Skeletal muscle tissue (tissue), 4 donors: Measurements from ENCODE around the gene DUSP9. TPM values are rescaled to one million over a fixed set of nuclear protein-coding genes. Genes with fewer than 3 reads are reported as not detected.

ENCODE experiments used
- H3K27ac ChIP-seq: one replicate; pipeline ENCODE4 v1.7.0; 2013; ENCODE audit warnings: mild to moderate bottlenecking, low read depth, low read length, inconsistent platforms
- H3K27me3 ChIP-seq, 3 donors: one replicate each; pipeline ENCODE4 v1.7.0; 2013; ENCODE audit warnings: low read length in 3 of 3; ENCODE audit not compliant: control insufficient read depth in 3 of 3, insufficient read depth in 3 of 3
- H3K36me3 ChIP-seq, 3 donors: one replicate each; pipeline ENCODE4 v1.7.0; 2013; ENCODE audit warnings: low read length in 3 of 3; ENCODE audit not compliant: control insufficient read depth in 3 of 3, insufficient read depth in 3 of 3
- H3K4me1 ChIP-seq, 3 donors: one replicate each; pipeline ENCODE4 v1.7.0; 2013; ENCODE audit warnings: low read length in 3 of 3, mild to moderate bottlenecking in 3 of 3; ENCODE audit not compliant: control insufficient read depth in 3 of 3, insufficient read depth in 3 of 3
- H3K4me3 ChIP-seq, 3 donors: one replicate each; pipeline ENCODE4 v1.7.0; 2013; ENCODE audit warnings: low read length in 3 of 3
- H3K9ac ChIP-seq, 3 donors: one replicate each; pipeline ENCODE4 v1.7.0; 2013; ENCODE audit warnings: low read length in 3 of 3, mild to moderate bottlenecking in 3 of 3, moderate library complexity in 2 of 3, low read depth in 1 of 3
- H3K9me3 ChIP-seq, 3 donors: one replicate each; pipeline ENCODE4 v1.7.0; 2013; ENCODE audit warnings: low read length in 3 of 3; ENCODE audit not compliant: control insufficient read depth in 3 of 3
- total RNA-seq: library from RNA; depleted of rRNA; stranded (reverse); fragments of >200 nt; gene quantifications from one replicate; pipeline ENCODE4 v1.2.3, GENCODE V29; 2014
- donor health status: Osteomylitis.

DUSP9 gene
- total RNA-seq, 1 donor from 2014 or later, result not detected

DNA sequence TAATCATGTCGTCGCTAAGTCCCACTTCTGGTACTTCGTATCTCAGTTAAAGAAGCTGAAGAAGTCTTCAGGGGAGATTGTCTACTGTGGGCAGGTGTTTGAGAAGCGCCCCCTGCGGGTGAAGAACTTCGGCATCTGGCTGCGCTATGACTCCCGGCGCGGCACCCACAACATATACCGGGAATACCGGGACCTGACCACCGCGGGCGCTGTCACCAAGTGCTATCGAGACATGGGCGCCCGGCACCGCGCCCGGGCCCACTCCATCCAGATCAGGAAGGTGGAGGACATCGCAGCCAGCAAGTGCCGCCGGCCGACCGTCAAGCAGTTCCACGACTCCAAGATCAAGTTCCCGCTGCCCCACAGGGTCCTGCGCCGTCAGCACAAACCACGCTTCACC lies 15.3 kb downstream of the DUSP9 start:
- no peak overlapping the region for H3K4me3 ChIP-seq
- H3K9ac ChIP-seq, result no peak overlapping the region
- no peak overlapping the region for H3K27ac ChIP-seq
- H3K36me3 ChIP-seq, result no peaks in the 10 kb centered on the region
- H3K4me1 ChIP-seq, result no peaks in the 10 kb centered on the region
- H3K27me3 ChIP-seq, result peaks cover 3 to 15% (median 12%) of the 10 kb centered on the region in 3 donors
- no peaks in the 10 kb centered on the region for H3K9me3 ChIP-seq

DNA sequence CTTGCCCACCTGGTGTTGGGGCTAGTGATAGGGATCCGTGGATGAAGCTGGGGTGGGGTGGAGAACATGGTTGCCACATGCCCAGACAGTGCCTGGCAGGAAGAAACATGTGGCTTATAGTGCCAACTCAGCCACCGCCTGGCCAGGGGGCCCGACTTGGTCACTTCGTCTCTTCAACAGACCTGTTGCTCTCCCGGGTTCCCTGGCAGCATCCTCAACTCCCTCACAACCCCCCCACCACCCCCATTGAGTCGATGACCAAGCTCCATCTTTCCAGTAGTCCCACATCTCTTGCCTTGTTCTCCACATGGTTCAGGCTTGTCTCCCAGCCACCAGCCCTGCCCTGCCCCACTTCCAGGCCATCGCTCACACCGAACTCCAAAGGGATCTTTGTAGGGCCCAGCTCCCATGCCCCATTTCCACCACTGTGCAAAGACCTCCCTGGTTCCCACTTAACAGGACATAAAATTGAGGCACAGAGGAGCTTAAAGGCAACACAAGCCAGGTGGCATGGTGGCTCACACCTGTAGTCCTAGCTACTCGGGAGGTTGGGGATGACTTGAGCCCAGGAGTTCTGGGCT lies 18.8 kb downstream of the DUSP9 start:
- peaks cover 8 to 12% (median 12%) of the 10 kb centered on the region in 3 donors for H3K27me3 ChIP-seq
- H3K4me1 ChIP-seq, result peaks cover 6 to 9% (median 7%) of the 10 kb centered on the region in 3 donors
- H3K36me3 ChIP-seq, result no peaks in the 10 kb centered on the region
- no peak overlapping the region for H3K4me3 ChIP-seq
- no peak overlapping the region for H3K27ac ChIP-seq
- no peak overlapping the region for H3K9ac ChIP-seq
- no peaks in the 10 kb centered on the region for H3K9me3 ChIP-seq

DNA sequence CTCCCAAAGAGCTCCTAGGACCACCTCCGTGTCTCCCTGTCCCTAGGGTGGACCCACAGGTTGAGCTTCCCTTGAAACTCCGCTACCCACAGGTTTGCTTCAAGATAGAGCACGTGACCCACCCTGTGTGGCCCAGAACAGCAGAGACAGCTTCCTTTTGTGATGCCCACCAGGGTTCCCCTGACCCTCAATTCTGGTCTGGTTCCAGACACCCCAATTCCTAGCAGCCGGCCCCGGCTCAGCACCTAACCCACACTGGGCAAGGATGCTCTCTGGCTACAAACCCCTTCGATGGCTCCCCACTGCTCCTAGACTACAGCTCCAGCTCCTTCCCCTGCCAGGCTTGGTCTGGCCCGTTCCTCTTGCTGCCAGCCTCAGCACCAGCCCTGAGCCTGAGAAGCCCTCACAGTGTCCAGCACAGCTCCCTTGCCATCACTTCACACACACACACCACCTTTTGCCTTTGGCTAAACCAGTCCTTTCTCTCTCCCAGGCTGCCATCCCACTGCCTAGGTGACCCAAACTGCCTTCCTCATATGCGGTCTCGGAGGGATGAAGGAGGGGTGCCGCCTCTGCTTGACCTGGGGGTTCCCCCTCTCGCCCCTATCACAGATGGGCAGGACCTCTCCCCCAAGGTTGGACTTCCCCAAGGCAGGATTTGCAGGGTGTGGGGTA lies 20.4 kb downstream of the DUSP9 start:
- no peak overlapping the region for H3K9ac ChIP-seq
- no peak overlapping the region for H3K4me3 ChIP-seq
- H3K9me3 ChIP-seq, result no peaks in the 10 kb centered on the region
- peaks cover 3 to 16% (median 5%) of the 10 kb centered on the region in 3 donors for H3K27me3 ChIP-seq
- no peaks in the 10 kb centered on the region for H3K36me3 ChIP-seq
- no peak overlapping the region for H3K27ac ChIP-seq
- H3K4me1 ChIP-seq, result peaks cover 6 to 9% (median 7%) of the 10 kb centered on the region in 3 donors

DNA sequence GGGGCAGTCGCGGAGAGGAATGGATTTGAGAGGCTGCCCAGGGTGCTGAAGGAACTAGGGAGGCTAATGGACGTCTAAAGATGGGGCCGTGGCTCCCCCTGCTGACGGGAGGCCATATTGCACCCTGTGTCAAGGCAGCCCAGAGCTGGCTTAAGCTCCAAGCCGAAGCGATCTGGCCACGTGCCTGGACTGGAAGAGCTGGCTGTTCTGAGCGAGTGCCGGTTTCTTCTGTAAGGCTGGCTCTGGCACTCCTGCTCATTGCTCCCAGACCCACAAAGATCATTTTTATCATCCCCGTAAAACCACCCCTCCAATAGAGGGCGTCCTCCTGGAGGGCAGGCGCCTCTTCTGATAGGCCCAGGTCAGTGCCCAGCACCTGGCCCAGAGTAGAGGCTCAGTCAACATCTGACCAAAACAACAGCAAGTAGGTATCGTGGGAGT lies 21.0 kb downstream of the DUSP9 start:
- Histone ChIP-seq H3K27me3 (peaks cover 3 to 16% (median 5%) of the 10 kb centered on the region in 3 donors), H3K9ac (no peak overlapping the region), H3K9me3 (no peaks in the 10 kb centered on the region), H3K36me3 (no peaks in the 10 kb centered on the region), H3K27ac (no peak overlapping the region), H3K4me1 (peaks cover 6 to 9% (median 7%) of the 10 kb centered on the region in 3 donors), H3K4me3 (no peak overlapping the region)

DNA sequence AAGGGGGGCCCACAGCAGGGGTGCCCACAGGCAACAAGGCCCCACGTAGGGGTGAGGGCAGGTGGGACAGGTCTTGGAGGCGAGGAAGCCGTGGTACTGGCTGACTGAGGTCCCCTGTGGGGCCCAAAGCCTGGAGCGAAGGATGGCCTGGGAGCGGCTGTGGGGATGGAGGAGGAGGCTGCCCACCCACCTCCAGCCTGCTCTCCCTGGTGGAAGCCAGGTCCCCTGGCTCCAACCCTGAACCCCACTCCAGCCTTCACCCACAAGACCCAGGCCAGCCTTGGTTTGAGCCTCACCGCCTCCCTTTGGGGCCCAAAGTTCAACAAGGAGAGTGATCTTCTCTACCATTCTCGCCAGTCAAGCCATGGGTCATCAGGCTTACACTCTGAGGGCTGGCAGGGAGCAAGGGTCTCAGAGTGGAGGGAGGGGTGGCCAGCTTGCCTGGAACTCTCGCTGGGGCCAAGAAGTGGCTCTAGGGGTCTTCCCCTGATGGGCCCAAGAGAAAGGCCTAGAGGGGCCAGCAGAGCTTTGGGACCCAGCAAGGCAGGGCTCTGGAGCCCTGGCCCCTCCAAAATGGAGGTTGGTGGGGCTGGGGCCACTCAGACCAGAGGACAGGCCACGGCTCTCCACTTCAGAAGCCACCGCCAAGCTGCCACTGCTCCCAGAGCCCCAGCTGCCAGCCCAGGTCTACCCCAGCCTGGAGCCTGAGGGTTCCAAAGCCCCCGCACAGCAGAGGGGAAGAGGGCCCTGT lies 21.6 kb downstream of the DUSP9 start:
- Histone ChIP-seq H3K36me3 (no peaks in the 10 kb centered on the region), H3K9me3 (no peaks in the 10 kb centered on the region), H3K9ac (no peak overlapping the region), H3K27me3 (peaks cover 3 to 16% (median 5%) of the 10 kb centered on the region in 3 donors), H3K4me1 (peaks cover 6 to 9% (median 7%) of the 10 kb centered on the region in 3 donors), H3K27ac (no peak overlapping the region), H3K4me3 (no peak overlapping the region)

DNA sequence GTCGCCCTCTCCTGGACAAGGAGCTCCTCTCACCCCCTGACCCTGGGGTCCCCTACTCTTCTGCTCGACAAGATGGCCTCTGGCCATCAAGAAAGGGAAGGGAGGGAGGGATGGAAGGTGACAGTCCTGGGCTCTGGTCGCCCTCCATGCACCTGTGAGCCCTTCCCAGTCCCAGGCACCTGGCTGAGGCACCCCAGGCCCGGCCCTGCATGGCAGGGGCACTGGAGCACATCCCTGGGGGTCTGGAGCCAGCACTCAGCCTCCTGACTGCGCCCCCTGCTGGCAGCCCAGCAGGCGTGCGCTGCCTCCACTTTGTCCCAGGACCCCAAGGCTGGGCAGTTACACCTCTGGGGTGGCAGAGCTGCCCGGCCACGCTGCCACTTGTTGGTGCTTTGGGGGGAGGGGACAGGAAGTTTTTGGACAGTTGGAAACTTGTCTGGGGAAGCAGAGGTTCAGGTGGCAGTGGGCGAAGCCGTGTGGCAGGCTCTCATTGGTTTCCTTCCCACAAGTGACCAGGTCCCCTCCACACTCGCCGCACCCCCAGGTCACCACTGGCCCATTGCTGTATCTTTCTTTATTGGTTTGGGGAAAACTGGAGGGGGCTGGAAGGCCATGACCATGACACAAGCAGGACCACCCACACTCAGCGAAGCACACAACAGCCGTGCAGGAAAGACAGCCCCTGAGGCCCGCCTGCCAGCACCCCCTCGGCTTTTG lies 22.3 kb downstream of the DUSP9 start:
- Histone ChIP-seq H3K27me3 (peaks cover 5 to 21% (median 9%) of the 10 kb centered on the region in 3 donors), H3K9me3 (no peaks in the 10 kb centered on the region), H3K4me1 (peaks cover 6 to 9% (median 7%) of the 10 kb centered on the region in 3 donors), H3K9ac (no peak overlapping the region), H3K4me3 (no peak overlapping the region), H3K36me3 (no peaks in the 10 kb centered on the region), H3K27ac (no peak overlapping the region)

DNA sequence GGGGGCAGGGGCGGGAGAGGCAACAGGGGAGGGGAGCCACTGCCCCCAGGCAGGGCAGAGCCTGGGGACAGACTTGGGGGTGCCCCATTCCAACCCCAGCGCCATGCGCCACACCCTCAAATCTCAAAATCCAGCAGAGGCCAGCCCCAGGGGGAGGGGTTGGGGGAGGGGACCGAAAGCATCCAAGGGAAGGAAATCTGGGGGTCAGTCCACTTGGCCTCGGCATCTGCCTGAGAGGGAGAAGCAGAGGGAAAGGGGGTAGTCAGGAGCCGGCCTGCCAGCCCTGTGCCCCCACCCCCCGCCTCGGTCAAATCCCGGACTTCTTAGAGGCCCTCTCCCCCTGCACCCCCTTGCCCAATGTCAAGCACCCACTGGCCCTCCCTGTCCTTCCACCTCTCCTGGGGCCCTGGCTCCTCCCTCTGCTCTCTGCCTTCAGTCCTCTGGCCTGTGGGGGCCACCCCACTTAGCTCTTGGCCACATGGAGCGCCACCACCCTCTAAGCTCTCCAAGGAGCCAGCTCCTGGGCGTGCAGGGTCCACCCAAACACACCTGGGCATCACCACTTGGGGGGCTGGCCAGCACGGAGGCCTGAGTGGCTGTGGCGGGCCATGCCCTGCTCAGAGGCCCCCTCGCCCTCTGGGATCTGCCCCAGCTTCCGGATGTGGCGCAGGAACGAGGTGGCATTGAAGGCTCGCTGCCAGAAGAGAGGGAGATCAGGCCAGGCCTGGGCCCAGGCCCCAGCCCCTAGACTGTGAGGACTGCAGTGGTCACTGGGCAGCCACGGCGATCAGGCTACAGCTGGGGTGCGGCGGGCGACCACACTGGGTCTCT lies 23.1 kb downstream of the DUSP9 start:
- peaks cover 5 to 24% (median 11%) of the 10 kb centered on the region in 3 donors for H3K27me3 ChIP-seq
- no peak overlapping the region for H3K4me3 ChIP-seq
- no peak overlapping the region for H3K9ac ChIP-seq
- H3K9me3 ChIP-seq, result no peaks in the 10 kb centered on the region
- H3K27ac ChIP-seq, result no peak overlapping the region
- peaks cover 6 to 9% (median 7%) of the 10 kb centered on the region in 3 donors for H3K4me1 ChIP-seq
- no peaks in the 10 kb centered on the region for H3K36me3 ChIP-seq

DNA sequence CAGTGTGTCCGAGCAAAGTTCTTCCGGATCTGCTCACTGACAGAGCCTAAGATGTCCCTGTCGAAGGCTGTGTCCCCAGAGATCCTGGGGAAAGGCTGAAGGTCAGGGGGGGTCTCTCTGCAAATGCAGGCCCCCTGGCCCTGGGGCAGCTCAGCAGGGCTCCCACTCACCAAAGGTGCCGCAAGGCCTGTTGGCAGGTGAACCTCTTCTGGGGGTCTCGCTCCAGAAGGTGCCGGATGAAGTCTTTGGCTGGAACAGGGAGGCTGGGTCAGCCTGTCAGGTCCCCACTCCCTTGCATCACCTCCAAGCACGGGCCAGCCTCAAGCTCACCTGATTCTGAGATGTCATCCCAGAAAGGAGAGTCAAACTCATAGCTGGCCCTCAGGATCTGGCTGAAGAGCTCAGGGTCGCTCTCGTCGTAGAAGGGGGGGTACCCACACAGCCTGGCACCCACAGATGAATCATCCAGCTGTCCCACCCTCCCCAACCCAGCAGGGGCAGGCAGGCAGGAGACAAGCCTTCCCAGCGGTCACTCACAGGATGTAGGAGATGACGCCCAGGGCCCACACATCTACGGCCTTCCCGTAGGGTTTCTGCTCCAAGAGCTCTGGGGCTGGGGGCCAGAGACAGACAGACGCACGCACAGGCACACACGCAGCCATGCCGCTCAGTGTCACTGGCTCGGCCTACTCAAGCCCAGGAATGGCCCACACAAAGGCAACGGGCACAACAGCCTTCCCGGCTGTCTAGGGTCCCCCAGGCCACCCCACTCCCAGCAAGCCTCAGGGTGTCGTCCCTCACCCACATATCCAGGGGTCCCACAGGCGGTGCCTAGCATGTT lies 24.0 kb downstream of the DUSP9 start:
- no peak overlapping the region for H3K27ac ChIP-seq
- no peaks in the 10 kb centered on the region for H3K9me3 ChIP-seq
- peaks cover 5 to 18% (median 10%) of the 10 kb centered on the region in 3 donors for H3K27me3 ChIP-seq
- H3K4me3 ChIP-seq, result no peak overlapping the region
- H3K4me1 ChIP-seq, result peaks cover 6 to 9% (median 7%) of the 10 kb centered on the region in 3 donors
- H3K36me3 ChIP-seq, result no peaks in the 10 kb centered on the region
- no peak overlapping the region for H3K9ac ChIP-seq
